ENCODE measurements around the gene MRPL36.
"Not testable (repeated sequence)": the region's sequence is repeated elsewhere in the genome, so short reads cannot be mapped to it uniquely, and the experiment has no call there.

The MRPL36 gene

DNA sequence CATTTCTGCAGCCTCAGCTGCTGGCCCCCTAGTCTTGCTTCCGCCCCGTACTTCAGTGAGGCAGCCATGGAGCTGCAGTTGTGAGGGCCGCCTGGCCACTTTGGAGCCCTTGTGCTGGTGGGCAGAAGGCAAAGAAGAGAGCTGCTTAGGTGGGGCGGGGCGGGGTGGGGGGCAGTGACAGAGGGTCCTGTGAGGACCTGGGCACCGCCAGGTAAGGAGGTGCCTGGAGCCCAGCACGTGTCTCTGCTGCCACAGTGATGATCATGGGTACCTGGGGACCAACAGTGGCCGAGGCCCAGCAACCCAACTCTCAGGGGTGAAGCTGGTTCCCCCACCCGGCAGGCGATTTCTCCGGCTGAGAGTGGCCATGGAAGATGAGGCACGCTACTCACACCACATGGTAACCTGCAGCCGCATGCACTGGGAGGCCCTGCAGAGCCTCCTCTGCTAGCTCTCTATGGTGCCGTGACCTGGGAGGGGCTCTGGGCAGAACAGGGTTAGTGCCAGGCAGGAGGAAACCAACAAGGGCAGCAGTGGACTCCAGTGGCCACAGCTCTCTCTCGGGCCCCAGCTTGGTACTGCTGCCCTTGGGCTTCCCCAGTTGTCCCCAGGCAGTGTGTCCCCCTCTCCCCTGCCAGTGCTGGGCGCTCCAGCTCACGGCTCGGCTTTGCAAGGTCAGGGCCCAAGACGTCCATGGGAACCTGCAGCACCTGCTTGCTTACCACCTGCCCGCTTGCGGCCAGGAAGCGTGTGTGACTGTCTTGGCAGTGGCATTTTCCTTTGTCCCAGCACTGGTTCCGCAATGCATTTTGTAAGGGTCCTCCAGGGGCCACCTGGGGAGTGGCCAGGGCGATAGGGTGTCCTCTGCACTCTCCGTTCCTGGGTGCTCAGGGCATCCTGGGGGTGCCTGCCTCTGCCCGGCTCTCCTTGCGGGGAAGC, 25.5 kb upstream of the MRPL36 start:
- DNase-seq (ENCODE audit: low spot score in 2 of 2) (no peak), ATAC-seq (ENCODE audit: low read depth) (no peak)
- H3K27ac Mint-ChIP-seq: no peak overlapping the region
- H3K27me3 Mint-ChIP-seq: no peaks in the 10 kb centered on the region
- no peak overlapping the region for H3K4me3 Mint-ChIP-seq
- H3K36me3 Mint-ChIP-seq: peaks cover 21% of the 10 kb centered on the region
- no peaks in the 10 kb centered on the region for H3K9me3 Mint-ChIP-seq
- H3K4me1 Mint-ChIP-seq: no peaks in the 10 kb centered on the region

DNA sequence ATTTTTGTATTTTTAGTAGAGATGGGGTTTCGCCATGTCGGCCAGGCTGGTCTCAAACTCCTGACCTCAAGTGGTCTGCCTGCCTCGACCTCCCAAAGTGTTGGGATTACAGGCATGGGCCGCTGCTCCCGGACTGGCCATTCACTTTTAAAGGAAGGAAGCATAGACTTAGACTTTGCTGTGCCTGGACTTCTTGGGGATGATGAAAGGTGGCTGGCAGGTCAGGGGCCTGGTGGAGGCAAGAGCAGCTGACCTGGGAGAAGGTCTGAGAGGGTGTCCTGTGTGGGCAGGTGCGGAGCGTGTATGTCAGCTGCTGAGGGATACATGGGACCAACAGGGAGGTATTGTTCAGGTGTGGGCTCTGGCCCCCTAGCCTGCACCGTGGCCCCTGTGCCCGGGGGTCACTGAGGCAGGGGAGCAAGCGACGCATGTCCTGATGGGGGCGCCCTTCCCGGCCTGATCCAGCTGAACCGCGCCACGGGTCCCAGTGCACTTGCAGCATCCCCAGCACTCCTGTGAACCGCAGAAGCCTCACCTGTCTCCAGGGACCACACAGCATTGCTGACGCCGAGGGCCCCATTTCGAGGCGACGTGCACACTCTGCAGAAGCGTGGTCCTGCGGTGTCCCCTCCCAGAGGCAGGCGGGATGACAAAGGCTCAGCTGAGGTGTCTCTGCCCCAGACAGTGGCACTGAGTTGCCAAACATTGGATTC, 24.6 kb upstream of the MRPL36 start:
- Mint-ChIP-seq H3K27me3 (no peaks in the 10 kb centered on the region), H3K4me3 (no peak overlapping the region), H3K4me1 (no peaks in the 10 kb centered on the region), H3K9me3 (no peaks in the 10 kb centered on the region), H3K27ac (no peak overlapping the region), H3K36me3 (peaks cover 21% of the 10 kb centered on the region)
- DNase-seq (ENCODE audit: low spot score in 2 of 2): no peak
- no peak for ATAC-seq (ENCODE audit: low read depth)

DNA sequence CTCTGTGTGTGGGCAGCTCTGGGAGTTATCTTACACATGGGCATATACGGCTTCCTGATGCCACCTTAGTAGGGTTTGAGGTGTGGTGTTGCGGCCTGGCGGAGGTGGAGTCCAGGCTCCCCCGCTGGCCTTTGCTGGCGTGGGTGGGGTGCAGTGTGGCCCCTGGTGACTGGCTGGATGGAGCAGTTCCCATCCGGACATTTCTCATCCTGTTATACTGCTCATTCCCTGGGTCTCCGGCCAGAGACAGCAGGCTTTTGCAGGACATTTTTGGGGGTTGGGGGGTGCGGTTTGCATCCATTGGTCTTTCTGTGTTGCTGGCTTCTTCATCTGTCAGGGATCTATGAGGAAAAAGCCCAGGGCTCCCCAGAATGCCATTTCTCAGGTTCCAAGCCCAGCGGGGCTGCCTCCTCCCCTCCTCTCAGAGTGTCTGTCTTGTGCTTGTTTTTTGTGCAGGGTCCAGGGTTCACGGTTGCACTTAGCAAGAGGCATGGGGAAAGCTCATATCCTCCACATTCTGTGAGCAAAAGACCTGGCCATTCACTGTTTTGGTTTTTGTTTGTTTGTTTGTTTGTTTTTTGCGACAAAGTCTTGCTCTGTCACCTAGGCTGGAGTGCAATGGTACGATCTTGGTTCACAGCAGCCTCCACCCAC, 23.9 kb upstream of the MRPL36 start:
- H3K27me3 Mint-ChIP-seq: no peaks in the 10 kb centered on the region
- ATAC-seq (ENCODE audit: low read depth): no peak
- peaks cover 27% of the 10 kb centered on the region for H3K36me3 Mint-ChIP-seq
- H3K9me3 Mint-ChIP-seq: no peaks in the 10 kb centered on the region
- H3K27ac Mint-ChIP-seq: no peak overlapping the region
- H3K4me3 Mint-ChIP-seq: no peak overlapping the region
- no peaks in the 10 kb centered on the region for H3K4me1 Mint-ChIP-seq
- DNase-seq (ENCODE audit: low spot score in 2 of 2): no peak

DNA sequence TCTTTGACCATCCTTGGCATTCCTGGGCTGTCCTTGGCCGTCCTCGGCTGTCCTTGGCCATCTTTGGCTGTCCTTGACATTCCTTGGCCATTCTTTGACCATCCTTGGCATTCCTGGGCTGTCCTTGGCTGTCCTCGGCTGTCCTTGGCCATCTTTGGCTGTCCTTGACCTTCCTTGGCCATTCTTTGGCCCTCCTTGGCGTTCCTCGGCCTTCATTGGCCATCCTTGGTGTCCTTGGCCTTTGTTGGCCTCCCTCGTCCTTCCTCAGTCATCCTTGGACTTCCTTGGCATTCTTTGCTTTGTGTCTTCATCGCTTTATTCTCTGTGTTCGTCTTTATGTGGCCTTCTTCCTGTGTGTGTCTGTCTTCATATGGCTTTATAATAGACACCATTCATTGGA, 22.2 kb upstream of the MRPL36 start:
- Mint-ChIP-seq H3K4me3 (no peak overlapping the region), H3K27ac (no peak overlapping the region), H3K36me3 (peaks cover 42% of the 10 kb centered on the region), H3K27me3 (no peaks in the 10 kb centered on the region), H3K4me1 (peaks cover 2% of the 10 kb centered on the region), H3K9me3 (no peaks in the 10 kb centered on the region)
- no peak for DNase-seq (ENCODE audit: low spot score in 2 of 2)
- no peak for ATAC-seq (ENCODE audit: low read depth)

DNA sequence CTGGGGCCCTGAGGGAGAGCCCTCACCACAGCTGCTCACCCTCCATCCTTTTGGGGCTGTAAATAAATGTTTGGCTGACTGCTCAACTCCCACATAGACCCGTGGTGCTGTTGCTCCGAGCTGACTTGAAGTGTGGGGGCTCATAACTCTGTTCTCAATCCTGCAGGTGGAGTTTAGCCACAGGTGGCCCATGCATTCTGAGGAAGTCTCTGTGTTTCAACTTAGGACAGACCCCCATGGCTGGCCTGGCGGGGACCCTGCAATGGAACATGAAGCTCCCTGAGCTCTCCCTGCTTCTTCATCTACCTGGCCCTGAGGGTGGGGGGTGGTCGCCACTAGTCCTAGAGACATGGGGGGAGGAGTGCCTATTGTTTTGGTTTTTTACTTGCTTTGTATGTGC, 21.3 kb upstream of the MRPL36 start:
- peaks cover 50% of the 10 kb centered on the region for H3K36me3 Mint-ChIP-seq
- ATAC-seq (ENCODE audit: low read depth) (no peak), DNase-seq (ENCODE audit: low spot score in 2 of 2) (no peak)
- H3K4me1 Mint-ChIP-seq: peaks cover 6% of the 10 kb centered on the region
- H3K27me3 Mint-ChIP-seq: no peaks in the 10 kb centered on the region
- H3K27ac Mint-ChIP-seq: no peak overlapping the region
- H3K4me3 Mint-ChIP-seq: no peak overlapping the region
- H3K9me3 Mint-ChIP-seq: no peaks in the 10 kb centered on the region

DNA sequence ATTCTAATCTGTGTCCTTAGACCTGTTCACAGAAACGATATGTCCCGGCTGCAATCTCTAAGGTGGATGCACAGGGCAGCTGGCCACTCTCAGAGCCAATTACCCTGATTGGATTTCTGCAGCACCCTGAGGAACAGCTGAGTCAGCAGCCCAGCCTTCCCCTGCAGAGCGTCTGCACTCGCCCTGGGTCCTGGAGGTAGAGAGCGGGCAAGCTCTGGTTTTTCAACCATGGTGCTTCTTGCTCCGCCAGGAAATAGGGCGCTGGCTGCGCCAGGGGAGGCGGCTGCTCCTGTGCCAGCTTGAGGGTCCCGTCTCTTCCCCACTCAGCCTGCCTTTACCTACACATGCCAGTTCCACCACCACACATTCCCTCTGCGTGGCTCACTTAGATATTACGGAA, 20.7 kb upstream of the MRPL36 start:
- no peak for ATAC-seq (ENCODE audit: low read depth)
- H3K4me1 Mint-ChIP-seq: peaks cover 6% of the 10 kb centered on the region
- H3K27ac Mint-ChIP-seq: no peak overlapping the region
- no peak overlapping the region for H3K4me3 Mint-ChIP-seq
- H3K36me3 Mint-ChIP-seq: peaks cover 54% of the 10 kb centered on the region
- DNase-seq (ENCODE audit: low spot score in 2 of 2): no peak
- H3K9me3 Mint-ChIP-seq: no peaks in the 10 kb centered on the region
- no peaks in the 10 kb centered on the region for H3K27me3 Mint-ChIP-seq

DNA sequence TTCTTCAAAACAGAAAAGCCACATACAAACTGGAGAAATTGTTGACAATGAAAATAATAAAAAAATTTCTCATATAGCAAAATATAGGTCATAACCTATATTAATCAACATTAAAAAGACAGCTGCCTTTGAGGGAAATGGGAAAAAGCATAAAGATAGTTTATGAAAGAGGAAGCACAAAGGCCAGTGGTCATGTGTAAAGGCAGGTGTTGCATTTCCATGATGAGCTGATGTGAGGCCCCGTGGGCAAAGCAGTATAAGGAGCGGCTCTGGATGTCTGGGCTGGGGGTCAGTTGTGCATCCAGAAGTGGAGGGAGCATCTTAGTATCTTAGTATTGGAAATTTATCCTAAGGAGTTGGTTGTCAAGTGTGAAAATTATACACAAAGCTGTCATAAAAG, 19.8 kb upstream of the MRPL36 start:
- ATAC-seq (ENCODE audit: low read depth) (no peak), DNase-seq (ENCODE audit: low spot score in 2 of 2) (no peak)
- H3K27me3 Mint-ChIP-seq: no peaks in the 10 kb centered on the region
- peaks cover 62% of the 10 kb centered on the region for H3K36me3 Mint-ChIP-seq
- H3K9me3 Mint-ChIP-seq: no peaks in the 10 kb centered on the region
- peak overlapping the region; percentile 4 for H3K27ac Mint-ChIP-seq
- no peak overlapping the region for H3K4me3 Mint-ChIP-seq
- H3K4me1 Mint-ChIP-seq: peaks cover 6% of the 10 kb centered on the region

DNA sequence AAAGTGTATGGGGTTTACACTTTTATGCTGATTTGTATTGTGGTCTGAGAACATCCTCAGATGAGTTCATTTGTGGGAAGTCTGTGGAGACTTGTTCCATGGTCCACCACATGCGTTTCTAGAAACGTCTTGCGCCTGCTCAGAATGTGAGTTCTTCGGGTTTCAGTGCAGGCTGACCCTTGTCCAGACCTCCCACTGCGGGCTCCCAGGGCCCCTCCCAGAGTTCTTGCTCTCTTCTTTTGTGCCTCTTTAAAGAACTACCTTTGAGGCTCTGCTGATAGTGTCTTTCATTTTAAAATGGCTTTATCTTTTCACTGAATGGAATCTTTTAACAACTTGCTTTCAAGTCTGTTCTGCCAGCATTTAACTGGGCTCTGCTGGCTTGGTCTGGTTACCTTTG, 19.1 kb upstream of the MRPL36 start:
- DNase-seq (ENCODE audit: low spot score in 2 of 2) (no peak), ATAC-seq (ENCODE audit: low read depth) (no peak)
- Mint-ChIP-seq H3K27me3 (no peaks in the 10 kb centered on the region), H3K27ac (peak overlapping the region; percentile 4), H3K9me3 (no peaks in the 10 kb centered on the region), H3K36me3 (peaks cover 68% of the 10 kb centered on the region), H3K4me1 (peaks cover 6% of the 10 kb centered on the region), H3K4me3 (no peak overlapping the region)

DNA sequence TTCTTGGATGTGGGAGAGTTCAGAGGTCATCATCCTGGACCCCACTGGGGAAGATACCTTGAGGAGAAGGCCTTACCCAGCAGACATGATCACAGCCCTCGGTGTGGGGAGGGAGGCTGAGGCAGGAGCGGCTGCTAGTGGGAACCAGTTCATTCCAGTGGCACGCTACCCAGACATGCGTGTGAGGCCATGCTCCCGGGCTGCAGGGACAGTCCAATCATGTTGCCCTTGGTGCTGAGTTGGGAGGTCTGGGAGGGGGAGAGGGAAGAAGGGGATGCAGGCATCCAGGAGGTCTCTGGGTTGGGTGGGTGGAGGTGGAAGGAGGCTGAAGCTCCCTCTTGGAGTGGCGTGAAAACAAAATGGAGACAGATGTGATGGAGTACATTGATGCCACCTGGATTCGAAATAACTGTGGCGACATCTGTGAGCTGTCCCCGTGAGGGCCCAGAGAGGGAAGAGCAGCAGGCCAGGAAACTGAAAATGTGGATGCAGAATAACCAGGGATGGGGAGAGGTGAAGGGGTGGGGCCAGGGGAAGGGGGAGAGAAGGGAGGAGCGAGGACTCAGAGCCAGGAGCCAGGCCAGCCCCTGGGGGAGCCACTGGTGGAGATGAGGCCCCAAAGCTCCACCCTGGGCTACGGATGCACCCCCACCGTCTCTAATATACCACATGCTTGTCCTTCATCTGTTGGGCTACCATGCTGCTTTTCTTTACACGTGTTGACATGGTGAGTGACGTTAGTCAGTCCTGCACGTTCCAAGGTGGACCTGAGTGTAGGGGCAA, 17.8 kb upstream of the MRPL36 start:
- peaks cover 65% of the 10 kb centered on the region for H3K36me3 Mint-ChIP-seq
- no peak overlapping the region for H3K27ac Mint-ChIP-seq
- H3K4me3 Mint-ChIP-seq: no peak overlapping the region
- no peak for ATAC-seq (ENCODE audit: low read depth)
- H3K9me3 Mint-ChIP-seq: no peaks in the 10 kb centered on the region
- H3K4me1 Mint-ChIP-seq: peaks cover 6% of the 10 kb centered on the region
- no peak for DNase-seq (ENCODE audit: low spot score in 2 of 2)
- no peaks in the 10 kb centered on the region for H3K27me3 Mint-ChIP-seq

DNA sequence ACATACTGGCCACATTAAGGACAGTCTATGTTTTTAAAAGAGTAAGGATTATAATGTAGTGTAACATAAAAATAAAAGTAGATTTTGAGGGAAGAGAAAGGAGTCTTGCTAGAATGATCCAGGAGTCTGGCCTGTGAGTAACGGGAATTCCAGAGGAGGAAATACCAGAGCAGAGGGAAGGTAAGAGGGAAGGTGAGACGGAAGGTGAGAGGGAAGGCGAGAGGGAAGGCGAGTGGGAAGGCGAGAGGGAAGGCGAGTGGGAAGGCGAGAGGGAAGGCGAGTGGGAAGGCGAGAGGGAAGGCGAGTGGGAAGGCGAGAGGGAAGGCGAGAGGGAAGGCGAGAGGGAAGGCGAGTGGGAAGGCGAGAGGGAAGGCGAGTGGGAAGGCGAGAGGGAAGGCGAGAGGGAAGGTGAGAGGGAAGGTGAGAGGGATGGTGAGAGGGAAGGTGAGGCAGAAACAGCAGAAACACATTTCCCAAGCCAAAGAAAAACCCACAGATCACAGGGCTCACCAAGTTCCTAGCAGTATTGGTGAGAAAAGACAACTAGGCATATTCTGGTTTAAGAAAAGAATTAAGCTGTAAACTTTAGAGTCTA, 17.0 kb upstream of the MRPL36 start:
- H3K4me3 Mint-ChIP-seq; H3K27ac Mint-ChIP-seq; H3K27me3 Mint-ChIP-seq; ATAC-seq (ENCODE audit: low read depth); H3K9me3 Mint-ChIP-seq; H3K4me1 Mint-ChIP-seq; DNase-seq (ENCODE audit: low spot score in 2 of 2): not testable (repeated sequence)
- peaks cover 65% of the 10 kb centered on the region for H3K36me3 Mint-ChIP-seq

DNA sequence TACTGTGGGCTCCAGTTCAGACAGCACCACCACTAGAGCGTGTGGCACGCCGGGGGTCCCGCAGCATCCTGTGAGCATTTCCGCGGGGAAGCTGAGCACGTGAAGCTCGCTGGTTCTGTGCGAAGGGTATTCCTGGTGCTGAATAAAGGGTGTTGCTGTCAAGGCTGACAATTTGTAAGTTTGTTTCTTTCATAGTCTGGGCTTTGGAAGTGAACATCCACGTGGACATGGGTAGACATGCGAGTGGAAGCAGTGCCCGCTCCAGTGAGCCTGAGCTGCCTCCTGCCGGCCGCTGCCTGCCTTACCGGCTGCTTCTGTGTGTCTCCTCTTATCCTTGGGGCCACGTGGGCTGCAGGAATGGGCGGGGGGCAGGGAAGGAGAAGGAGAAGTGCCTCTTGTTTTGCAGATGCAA, 16.2 kb upstream of the MRPL36 start:
- DNase-seq (ENCODE audit: low spot score in 2 of 2): no peak
- H3K36me3 Mint-ChIP-seq: peaks cover 63% of the 10 kb centered on the region
- H3K4me3 Mint-ChIP-seq: no peak overlapping the region
- no peaks in the 10 kb centered on the region for H3K9me3 Mint-ChIP-seq
- H3K27ac Mint-ChIP-seq: no peak overlapping the region
- no peaks in the 10 kb centered on the region for H3K27me3 Mint-ChIP-seq
- peaks cover 6% of the 10 kb centered on the region for H3K4me1 Mint-ChIP-seq
- ATAC-seq (ENCODE audit: low read depth): no peak

DNA sequence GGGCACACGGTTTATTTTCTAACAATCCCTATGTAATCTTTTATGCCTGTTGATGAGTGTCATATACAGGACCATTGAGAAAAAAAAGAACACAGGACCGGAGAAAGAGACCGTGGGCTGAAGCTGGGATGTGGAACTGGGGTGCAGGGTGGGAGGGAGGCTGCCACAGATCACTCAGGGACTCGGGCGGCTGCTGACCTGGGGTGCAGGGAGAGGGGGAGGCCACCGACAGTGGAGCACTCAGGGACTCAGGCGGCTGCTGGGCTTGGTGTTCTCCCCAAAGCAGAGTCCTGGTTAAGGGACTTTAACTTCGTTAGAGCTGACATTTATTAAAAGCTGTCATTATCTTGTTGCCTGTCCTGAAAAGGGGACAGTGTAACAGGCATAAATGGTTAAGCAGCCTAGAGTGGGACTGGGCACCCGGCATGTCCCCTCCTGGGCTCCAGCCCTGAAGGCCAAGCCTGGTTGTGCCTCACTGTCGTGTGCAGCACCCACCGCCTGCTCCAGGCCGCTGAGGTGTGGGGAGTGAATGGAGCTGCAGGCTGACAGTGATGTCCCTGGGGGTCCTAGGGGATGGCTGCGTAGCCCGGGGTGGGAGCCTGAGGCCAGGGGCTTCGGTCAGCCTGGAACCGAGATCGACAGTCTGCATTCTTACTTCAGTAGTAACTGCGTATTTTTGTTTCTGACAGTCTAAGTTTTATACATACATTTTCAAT, 15.6 kb upstream of the MRPL36 start:
- DNase-seq (ENCODE audit: low spot score in 2 of 2): no peak
- no peaks in the 10 kb centered on the region for H3K9me3 Mint-ChIP-seq
- H3K4me1 Mint-ChIP-seq: peaks cover 8% of the 10 kb centered on the region
- H3K27me3 Mint-ChIP-seq: no peaks in the 10 kb centered on the region
- no peak for ATAC-seq (ENCODE audit: low read depth)
- H3K36me3 Mint-ChIP-seq: peaks cover 62% of the 10 kb centered on the region
- no peak overlapping the region for H3K4me3 Mint-ChIP-seq
- no peak overlapping the region for H3K27ac Mint-ChIP-seq
